NCI-H1436 (cell line): ENCODE measurements around the gene S100A8.
"Not testable (repeated sequence)": the region's sequence is repeated elsewhere in the genome, so short reads cannot be mapped to it uniquely, and the experiment has no call there.

Source experiments
- DNase-seq: peaks from one replicate; lab custom pipeline; 2025; lab: John Stamatoyannopoulos, UW

Gene S100A8

DNA sequence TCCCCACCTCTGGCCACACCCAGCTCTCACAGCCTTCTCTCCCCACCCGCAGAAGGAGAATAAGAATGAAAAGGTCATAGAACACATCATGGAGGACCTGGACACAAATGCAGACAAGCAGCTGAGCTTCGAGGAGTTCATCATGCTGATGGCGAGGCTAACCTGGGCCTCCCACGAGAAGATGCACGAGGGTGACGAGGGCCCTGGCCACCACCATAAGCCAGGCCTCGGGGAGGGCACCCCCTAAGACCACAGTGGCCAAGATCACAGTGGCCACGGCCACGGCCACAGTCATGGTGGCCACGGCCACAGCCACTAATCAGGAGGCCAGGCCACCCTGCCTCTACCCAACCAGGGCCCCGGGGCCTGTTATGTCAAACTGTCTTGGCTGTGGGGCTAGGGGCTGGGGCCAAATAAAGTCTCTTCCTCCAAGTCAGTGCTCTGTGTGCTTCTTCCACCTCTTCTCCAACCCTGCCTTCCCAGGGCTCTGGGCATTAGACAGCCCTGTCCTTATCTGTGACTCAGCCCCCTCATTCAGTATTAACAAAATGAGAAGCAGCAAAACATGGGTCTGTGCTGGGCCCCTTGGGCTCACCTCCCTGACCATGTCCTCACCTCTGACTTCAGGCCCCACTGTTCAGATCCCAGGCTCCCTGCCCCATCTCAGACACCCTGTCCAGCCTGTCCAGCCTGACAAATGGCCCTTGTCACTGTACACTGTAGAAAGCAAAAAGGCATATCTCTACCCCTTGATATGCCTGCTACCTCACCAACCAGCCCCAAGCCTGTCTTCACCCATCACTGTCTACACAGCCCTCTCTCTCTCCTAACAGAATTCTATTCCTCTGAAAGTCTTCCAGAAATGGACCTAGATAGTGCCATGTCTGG, 30.0 kb downstream of the S100A8 start:
- DNase-seq, result no peak

GRCh38 chr1:153360190-153360589, 30.7 kb downstream of the S100A8 start:
- DNase-seq, result no peak

DNA sequence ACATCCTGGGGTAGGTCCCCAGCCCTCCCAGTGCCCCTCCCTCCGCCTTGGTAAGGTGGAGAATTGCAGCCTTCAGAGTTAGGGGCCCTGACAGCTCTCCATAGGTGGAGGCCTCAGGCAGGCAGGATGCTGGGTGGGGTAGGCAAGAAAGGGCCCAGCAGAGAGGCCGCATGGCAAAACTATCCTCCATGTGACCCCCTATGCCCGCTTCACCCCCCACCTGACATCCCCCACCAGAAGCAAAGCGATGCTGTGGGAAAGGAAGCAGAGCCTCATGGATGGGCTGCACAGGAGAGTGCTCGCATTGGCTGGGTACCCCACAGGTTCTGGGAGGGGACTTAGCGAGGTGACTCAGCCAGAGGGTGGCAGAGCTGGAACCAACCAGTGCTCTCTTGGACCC, 31.6 kb downstream of the S100A8 start:
- no peak for DNase-seq

DNA sequence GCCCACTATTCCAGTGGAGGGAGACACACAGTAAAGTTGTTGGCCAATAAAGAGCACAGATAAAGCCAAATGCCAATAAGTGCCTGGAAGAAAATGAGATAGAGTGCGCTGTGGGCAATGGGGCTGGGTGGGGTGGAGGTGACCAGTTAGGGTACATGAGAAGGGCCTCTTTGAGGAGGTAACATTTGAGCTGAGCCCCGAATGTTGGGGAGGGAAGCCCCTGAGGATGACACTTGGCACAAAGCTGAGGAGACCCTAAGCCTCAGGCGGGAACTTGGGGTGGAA, 32.2 kb downstream of the S100A8 start:
- DNase-seq, result no peak

GRCh38 chr1:153357853-153358690, 32.8 kb downstream of the S100A8 start, which contains the start of gene S100A9:
S100A9 (plus strand) TSS chr1:153357854; CDS start chr1:153358284, 430 bp downstream.
- no peak for DNase-seq

- no peak for DNase-seq
These were observed 33.6 kb downstream of the S100A8 start for GRCh38 chr1:153357076-153357852.

DNA sequence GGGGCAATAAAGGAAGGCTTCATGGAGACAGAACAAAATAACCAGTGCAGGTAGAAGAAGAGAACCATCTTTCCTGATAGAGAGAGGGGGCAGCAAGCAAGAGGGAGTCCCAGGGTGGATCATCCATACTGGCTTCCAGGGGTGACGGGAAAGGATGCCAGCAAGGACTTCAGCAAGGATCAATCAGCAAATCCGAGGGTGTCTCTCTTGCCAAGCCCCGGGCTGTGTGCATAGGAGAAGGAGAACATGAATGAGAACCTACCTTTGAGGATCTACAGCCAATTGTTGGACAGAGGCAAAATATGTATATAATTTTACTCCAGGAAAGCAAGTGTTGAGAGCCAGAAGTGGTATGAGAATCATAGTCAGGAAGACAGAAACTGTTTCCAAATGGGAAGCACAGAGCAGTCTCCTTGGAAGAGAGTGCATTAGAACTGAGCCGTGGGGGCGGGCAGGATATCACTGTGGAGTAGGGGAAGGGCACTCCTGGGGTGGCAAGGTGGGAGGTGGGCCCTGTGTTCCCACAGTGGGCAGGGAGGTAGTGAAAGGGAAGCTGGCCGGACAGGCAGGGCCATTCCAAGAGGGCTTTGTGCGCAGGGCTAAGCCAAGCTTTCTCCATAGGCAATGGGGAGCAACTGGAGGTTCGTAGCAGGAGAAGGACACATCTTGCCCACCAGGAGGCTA, 34.3 kb downstream of the S100A8 start:
- no peak for DNase-seq

DNA sequence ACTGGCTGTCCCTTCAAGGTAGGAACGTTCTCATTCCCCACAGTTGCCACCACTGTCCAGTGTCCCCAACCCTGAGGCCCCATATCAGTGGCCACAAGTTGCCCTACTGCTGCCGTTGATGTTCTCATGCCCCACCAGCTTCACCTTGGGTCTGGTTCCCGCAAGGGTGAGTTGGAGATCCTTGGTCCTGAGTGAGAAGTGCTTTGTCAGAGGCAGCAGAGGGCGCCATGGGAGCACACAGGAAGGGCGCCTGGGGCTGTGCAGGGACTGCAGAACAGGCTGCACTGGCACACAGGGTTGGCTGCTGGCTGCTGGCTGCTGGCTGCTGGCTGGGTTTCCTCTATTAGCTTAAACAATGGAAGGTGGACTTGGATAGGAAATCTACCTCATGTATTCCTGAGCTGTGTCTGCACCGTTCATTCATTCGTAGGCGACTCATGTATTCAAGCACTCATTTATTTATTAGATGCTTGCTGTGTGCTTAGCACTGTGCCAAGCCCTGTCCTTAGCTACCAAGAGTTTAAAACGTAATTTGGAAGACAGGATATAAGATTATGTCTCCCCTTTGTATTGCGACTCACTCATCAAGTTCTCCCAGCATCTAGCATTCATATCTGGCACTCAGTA, 35.3 kb downstream of the S100A8 start:
- peak; percentile 14 for DNase-seq

DNA sequence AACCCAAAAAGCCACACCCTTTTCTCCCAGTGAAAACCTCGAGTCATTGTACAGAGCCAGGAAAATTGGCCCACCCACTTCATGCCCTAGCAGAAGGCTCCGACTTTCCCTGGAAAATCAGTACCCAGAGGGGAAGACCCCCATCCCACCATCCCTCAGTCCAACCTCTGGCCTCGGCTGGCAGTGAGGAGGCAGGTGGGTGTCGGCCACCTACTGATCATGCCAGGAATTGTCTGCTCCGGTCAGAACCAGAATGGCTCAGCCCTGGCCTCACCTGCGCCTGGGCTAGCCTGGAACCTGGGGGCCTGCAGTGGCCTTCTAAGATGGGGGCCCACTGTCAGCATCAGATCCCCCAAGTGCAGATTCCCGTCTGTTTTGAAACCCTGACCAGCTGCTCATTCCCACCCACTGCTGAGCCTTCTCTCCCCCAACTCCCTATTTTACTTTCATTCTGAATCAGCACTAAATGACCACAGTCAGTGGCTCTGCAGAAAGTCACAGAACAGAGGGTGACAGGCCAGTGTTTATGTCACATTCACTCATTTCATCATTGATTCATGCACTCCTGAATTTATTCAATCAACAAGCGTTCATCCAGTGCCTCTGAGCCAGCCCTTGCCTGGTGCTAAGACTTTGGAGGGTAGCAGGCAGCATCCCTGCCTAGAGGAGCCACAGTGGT, 36.2 kb downstream of the S100A8 start:
- no peak for DNase-seq

DNA sequence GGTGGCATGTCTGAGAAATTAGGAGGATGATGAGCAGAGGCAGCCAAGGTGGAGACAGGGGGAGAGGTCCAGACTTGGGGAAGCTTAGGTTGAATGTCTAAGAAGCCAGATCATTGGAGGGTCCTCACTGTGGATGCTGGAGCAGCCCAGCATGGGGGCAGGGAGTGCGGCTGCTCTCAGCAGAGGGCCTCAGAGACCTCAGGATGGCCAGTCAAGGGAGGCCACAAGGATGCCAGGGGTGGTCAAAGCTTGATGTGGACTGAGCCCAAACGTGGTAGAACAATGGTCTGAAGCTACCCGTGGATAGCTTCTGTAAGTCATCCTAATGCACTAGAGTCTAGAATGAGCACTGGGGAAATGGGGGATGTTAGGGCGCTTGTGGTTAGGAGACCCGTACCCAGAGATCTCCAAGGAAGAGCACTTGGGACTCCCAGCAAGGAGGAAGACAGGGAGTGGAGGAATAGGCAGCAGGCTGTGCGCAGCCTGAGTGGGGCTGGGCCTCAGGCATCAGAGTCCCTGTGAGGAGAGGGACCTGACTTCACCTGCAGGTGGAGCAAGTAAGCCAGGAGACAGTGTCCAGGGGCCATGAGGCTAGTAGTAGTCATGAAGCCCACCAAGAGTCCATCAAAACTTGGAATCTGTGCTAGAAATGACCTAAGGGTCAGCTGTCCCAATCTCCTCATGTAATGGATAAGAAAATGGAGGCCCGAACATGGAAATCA, 37.5 kb downstream of the S100A8 start:
- DNase-seq, result no peak

GRCh38 chr1:153352523-153352922, 38.4 kb downstream of the S100A8 start:
- DNase-seq, result peak; percentile 72

- no peak for DNase-seq
These were observed 40.4 kb downstream of the S100A8 start for GRCh38 chr1:153350321-153350957.

DNA sequence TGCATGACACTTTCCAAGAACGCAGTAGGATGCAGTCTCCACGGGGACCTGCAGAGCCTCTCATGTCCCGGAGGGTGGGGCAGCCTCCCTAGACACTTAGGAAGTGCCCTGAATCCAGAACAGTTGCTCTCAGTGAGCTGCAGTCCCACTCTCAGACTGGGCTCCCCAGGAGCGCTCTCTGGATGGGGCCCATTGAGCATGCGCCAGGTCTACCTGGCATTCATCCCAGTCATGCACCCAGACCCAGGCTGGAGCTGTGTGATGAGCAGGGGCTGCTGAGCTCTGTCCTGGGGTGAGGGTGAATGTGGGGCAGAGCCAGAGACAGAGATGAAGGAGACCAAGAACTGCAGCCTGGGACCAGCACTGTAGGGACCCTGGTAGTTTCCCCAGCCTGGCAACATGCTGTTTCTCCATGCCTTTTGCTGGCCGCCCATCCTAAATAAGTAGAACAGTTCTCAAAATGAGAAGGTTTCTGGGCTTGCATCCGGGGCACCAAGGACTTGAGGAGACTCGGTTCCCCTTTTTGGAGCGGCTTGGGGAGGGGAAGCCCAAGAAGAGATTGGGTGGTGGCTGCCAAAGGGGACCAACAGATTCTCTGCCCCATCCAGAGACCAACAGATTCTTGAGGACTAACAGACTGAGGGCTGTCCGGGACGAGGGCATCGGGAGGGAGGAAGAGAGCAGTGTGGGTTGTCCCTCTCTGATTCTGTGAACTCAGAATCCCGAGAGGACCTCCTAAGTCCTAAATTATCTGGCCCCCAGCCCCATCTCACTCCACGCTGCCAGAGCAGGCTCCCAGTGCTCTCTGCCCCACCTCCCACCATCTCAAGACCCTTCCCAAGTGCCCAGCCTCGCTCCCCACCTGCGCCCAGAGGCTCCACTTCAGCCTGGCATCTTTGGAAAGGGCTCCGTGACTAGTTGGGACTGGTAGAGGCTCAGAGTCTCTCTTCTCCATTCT, 41.2 kb downstream of the S100A8 start:
- DNase-seq, result no peak

GRCh38 chr1:153348511-153349362, 42.1 kb downstream of the S100A8 start, which contains the start of gene PGLYRP4:
PGLYRP4 (minus strand) TSS chr1:153348841; CDS start chr1:153347932, 909 bp downstream.
- DNase-seq, result no peak

DNA sequence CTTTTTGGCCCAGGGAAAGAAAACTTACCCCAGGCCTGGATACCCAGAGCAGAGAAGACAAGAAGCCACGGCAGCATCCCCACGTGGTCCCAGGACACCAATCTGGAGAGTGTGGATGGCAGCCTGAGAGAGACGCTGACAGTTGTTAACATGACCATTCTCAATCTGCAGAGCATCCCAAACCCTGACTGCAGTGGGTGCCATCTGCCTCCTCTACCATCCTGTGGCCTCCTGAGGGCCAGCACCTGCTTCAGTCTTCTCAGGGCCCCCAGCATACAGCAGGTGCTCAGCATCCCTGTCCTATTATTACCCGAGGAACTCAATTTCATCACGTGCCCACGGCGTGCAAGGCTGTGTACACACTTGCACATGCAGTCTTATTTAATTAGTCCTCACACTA, 43.0 kb downstream of the S100A8 start:
- DNase-seq, result peak; percentile 21

DNA sequence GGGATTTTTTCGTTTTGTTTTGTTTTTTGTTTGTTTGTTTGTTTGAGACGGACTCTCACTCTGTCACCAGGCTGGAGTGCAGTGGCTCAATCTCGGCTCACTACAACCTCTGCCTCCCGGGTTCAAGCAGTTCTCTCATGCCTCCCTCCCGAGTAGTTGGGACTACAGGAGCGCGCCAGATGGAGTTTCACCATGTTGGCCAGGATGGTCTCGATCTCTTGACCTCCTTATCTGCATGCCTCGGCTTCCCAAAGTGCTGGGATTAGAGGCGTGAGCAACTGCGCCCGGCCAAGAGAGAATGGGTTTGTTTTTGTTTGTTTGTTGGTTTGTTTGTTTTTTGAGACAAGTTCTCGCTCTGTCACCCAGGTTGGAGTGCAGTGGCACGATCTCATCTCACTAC, 43.8 kb downstream of the S100A8 start:
- DNase-seq, result not testable (repeated sequence)

- DNase-seq, result peak; percentile 54
These were observed 44.7 kb downstream of the S100A8 start for GRCh38 chr1:153346077-153346723.
